WTC11 (cell line): ENCODE measurements around the gene OR52N1.

ENCODE experiments used
- ZNF232 ChIP-seq: sonication (generic); formaldehyde crosslinking; IDR thresholded peaks from 2 replicates; pipeline ENCODE4 v1.8.0; 2022; ENCODE audit warnings: mild to moderate bottlenecking, missing genetic modification reagents
- TF ChIP-seq, protein P1 (sequence below): sonication (generic); formaldehyde crosslinking; IDR thresholded peaks from 2 replicates; pipeline ENCODE4 v1.8.0; 2022; ENCODE audit warnings: missing genetic modification reagents

- TF ChIP-seq, protein P1, sequence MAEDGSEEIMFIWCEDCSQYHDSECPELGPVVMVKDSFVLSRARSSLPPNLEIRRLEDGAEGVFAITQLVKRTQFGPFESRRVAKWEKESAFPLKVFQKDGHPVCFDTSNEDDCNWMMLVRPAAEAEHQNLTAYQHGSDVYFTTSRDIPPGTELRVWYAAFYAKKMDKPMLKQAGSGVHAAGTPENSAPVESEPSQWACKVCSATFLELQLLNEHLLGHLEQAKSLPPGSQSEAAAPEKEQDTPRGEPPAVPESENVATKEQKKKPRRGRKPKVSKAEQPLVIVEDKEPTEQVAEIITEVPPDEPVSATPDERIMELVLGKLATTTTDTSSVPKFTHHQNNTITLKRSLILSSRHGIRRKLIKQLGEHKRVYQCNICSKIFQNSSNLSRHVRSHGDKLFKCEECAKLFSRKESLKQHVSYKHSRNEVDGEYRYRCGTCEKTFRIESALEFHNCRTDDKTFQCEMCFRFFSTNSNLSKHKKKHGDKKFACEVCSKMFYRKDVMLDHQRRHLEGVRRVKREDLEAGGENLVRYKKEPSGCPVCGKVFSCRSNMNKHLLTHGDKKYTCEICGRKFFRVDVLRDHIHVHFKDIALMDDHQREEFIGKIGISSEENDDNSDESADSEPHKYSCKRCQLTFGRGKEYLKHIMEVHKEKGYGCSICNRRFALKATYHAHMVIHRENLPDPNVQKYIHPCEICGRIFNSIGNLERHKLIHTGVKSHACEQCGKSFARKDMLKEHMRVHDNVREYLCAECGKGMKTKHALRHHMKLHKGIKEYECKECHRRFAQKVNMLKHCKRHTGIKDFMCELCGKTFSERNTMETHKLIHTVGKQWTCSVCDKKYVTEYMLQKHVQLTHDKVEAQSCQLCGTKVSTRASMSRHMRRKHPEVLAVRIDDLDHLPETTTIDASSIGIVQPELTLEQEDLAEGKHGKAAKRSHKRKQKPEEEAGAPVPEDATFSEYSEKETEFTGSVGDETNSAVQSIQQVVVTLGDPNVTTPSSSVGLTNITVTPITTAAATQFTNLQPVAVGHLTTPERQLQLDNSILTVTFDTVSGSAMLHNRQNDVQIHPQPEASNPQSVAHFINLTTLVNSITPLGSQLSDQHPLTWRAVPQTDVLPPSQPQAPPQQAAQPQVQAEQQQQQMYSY (CRISPR knock-in tag): no peak
- TF ChIP-seq ZNF232: no peak
Observed at GRCh38 chr11:5737091-5737490, 54.0 kb downstream of the OR52N1 start.
